GM12891 (cell line): ENCODE measurements around the gene MX2.

Experiments
- PAX5 ChIP-seq: IDR thresholded peaks from 2 replicates; pipeline ENCODE4 v1.6.1; 2011; ENCODE audit warnings: low read length, moderate library complexity, mild to moderate bottlenecking; ENCODE audit not compliant: insufficient read depth, severe bottlenecking
- POLR2A ChIP-seq: IDR thresholded peaks from 2 replicates; pipeline ENCODE4 v1.6.1; 2011; ENCODE audit warnings: low read depth, low read length, control low read depth
- POLR2AphosphoS5 ChIP-seq: IDR thresholded peaks from 2 replicates; pipeline ENCODE4 v1.6.1; 2011; ENCODE audit warnings: low read depth, low read length, control low read depth
- POU2F2 ChIP-seq: IDR thresholded peaks from 2 replicates; pipeline ENCODE4 v1.6.1; 2011; ENCODE audit warnings: low read depth, mild to moderate bottlenecking, control low read depth, low read length, moderate library complexity
- TAF1 ChIP-seq: IDR thresholded peaks from 2 replicates; pipeline ENCODE4 v1.6.1; 2011; ENCODE audit warnings: low read depth, low read length, control low read depth

DNA sequence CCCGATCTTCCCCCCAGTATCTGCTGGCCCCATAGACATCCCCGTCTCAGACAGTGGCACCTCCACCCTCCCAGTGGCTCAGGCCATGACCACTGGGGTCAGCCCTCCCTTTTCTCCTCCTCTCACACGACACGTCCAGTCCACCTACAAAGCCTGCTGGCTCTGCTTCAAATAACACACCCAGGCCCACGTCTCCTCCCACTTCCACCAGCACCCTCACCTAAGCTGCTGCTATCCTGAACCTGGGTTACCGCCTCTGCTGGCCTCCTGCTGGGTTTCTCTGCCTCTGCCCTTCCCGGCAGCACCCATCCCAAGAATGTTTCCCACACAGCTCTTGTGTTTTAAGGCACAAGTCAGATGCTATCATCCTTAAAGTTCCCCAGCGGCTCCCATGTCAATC is 26.0 kb downstream of the MX2 start:
- TF ChIP-seq POLR2A (no peak), POLR2AphosphoS5 (no peak), TAF1 (no peak), POU2F2 (no peak), PAX5 (no peak)
